Activated CD8-positive, alpha-beta memory T cell treated with anti-CD3 and anti-CD28 coated beads for 48 hours (primary cell): ENCODE measurements around the gene ASB11.

ENCODE experiments used
- DNase-seq, 3 experiments: peaks; one replicate each; pipeline ENCODE4 v3.0.0-alpha.2; 2020; ENCODE audit warnings: low read depth in 2 of 3, low spot score in 2 of 3

The ASB11 gene

GRCh38 chrX:15235001-15235400 lies 80.4 kb downstream of the ASB11 start:
- DNase-seq = no peak

GRCh38 chrX:15233416-15234015 lies 81.9 kb downstream of the ASB11 start:
- no peak for DNase-seq
